Activated B cell treated with CpG ODN at 0.5 μM for 24 hours (primary cell): ENCODE measurements around the gene BCL2L13. TPM values are rescaled to one million over a fixed set of nuclear protein-coding genes. Genes with fewer than 3 reads are reported as not detected.

Experiments
- ATAC-seq: fragments of 200-7000 bp; cut with Tn5 transposase; one replicate; pipeline ENCODE4 v1.10.0; 2021; ENCODE audit warnings: low read depth, mild to moderate bottlenecking, moderate library complexity
- CTCF ChIA-PET: fragments of 350-600 bp; sonication (Branson Sonifier 250); formaldehyde crosslinking; loops from one replicate; lab custom pipeline; 2021; ENCODE audit warnings: antibody characterized with exemption; lab: Charles Lee
- POLR2A ChIA-PET: fragments of 350-600 bp; sonication (Branson Sonifier 250); formaldehyde crosslinking; loops from one replicate; lab custom pipeline; 2021; ENCODE audit warnings: antibody characterized with exemption; lab: Charles Lee
- DNase-seq: peaks from one replicate; pipeline ENCODE4 v3.0.0; 2022
- H3K27ac Mint-ChIP-seq: one replicate; pipeline ENCODE4 v1.8.0; 2020; ENCODE audit warnings: mixed read lengths
- H3K27me3 Mint-ChIP-seq: one replicate; pipeline ENCODE4 v1.8.0; 2021; ENCODE audit warnings: mixed read lengths
- H3K36me3 Mint-ChIP-seq: one replicate; pipeline ENCODE4 v1.8.0; 2021; ENCODE audit warnings: low read depth, mixed read lengths
- H3K4me1 Mint-ChIP-seq: one replicate; pipeline ENCODE4 v1.8.0; 2021; ENCODE audit warnings: mixed read lengths
- H3K4me3 Mint-ChIP-seq: one replicate; pipeline ENCODE4 v1.8.0; 2020; ENCODE audit warnings: mild to moderate bottlenecking, mixed read lengths
- H3K9me3 Mint-ChIP-seq: one replicate; pipeline ENCODE4 v1.8.0; 2020; ENCODE audit warnings: mixed read lengths
- intact Hi-C: fragments of 100-400 bp; cut with micrococcal nuclease; formaldehyde crosslinking; loops from one replicate; pipeline ENCODE4 v1.15.1; 2024
- total RNA-seq: library from RNA; stranded (reverse); gene quantifications from 2 replicates; pipeline ENCODE4 v1.2.3, GENCODE V29; 2022
- TF ChIP-seq, protein P1 (sequence below): fragments of 200-600 bp; IDR thresholded peaks from one replicate; pipeline ENCODE4 v1.8.0; 2022; ENCODE audit warnings: antibody characterized with exemption, mild to moderate bottlenecking

The BCL2L13 gene
- total RNA-seq, 1 donor from 2014 or later, result 38.7 TPM

DNA sequence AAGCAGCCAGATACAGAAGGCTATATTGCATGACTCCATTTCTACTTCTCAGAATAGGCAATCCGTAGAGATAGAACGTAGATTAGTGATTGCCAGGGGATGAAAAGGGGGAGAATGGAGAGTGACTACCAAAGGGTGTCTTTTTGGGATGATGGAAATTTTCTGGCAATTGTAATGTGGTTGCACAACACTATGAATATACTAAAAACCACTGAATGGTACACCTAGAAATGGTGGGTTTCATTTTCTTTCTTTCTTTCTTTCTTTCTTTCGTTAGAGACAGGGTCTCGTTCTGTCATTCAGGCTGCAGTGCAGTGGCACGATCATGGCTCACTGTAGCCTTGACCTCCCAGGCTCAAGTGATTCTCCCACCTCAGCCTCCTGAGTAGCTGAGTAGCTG, 81.4 kb downstream of the BCL2L13 start:
- H3K36me3 Mint-ChIP-seq, result peaks cover 17% of the 10 kb centered on the region
- peaks cover 7% of the 10 kb centered on the region for H3K4me1 Mint-ChIP-seq
- ATAC-seq (no peak), DNase-seq (no peak)
- no peaks in the 10 kb centered on the region for H3K9me3 Mint-ChIP-seq
- H3K27ac Mint-ChIP-seq, result no peak overlapping the region
- H3K4me3 Mint-ChIP-seq, result no peak overlapping the region
- H3K27me3 Mint-ChIP-seq, result no peaks in the 10 kb centered on the region
- TF ChIP-seq, protein P1, sequence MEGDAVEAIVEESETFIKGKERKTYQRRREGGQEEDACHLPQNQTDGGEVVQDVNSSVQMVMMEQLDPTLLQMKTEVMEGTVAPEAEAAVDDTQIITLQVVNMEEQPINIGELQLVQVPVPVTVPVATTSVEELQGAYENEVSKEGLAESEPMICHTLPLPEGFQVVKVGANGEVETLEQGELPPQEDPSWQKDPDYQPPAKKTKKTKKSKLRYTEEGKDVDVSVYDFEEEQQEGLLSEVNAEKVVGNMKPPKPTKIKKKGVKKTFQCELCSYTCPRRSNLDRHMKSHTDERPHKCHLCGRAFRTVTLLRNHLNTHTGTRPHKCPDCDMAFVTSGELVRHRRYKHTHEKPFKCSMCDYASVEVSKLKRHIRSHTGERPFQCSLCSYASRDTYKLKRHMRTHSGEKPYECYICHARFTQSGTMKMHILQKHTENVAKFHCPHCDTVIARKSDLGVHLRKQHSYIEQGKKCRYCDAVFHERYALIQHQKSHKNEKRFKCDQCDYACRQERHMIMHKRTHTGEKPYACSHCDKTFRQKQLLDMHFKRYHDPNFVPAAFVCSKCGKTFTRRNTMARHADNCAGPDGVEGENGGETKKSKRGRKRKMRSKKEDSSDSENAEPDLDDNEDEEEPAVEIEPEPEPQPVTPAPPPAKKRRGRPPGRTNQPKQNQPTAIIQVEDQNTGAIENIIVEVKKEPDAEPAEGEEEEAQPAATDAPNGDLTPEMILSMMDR, result no peak
- intact Hi-C loops, result no loop called here
- ChIA-PET POLR2A (no interaction called here), CTCF (no interaction called here)

DNA sequence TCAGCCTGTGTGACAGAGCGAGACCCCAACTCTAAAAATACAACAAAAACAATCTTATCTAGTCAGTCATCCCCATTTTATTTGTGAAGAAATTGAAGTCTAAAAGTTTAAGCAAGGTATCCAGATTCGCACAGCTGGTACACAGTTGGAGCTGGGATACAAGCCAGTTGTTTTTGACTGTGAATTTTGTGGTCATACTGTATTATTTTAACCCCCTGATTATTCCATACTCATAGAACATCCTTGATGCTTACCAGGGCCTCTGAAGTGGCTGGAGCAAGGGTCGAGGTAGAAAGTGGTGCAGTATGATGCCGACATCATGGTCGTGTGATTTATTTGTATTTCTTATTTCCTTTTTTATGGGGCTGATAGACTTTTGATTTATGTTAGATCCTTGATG, 85.7 kb downstream of the BCL2L13 start:
- DNase-seq (no peak), ATAC-seq (no peak)
- Mint-ChIP-seq H3K27me3 (no peaks in the 10 kb centered on the region), H3K36me3 (peaks cover 37% of the 10 kb centered on the region), H3K4me3 (no peak overlapping the region), H3K4me1 (peaks cover 7% of the 10 kb centered on the region), H3K9me3 (no peaks in the 10 kb centered on the region), H3K27ac (peak overlapping the region; percentile 33)
- TF ChIP-seq, protein P1, result no peak
- intact Hi-C loops, result no loop called here
- CTCF ChIA-PET, result no interaction called here
- POLR2A ChIA-PET, result no interaction called here

DNA sequence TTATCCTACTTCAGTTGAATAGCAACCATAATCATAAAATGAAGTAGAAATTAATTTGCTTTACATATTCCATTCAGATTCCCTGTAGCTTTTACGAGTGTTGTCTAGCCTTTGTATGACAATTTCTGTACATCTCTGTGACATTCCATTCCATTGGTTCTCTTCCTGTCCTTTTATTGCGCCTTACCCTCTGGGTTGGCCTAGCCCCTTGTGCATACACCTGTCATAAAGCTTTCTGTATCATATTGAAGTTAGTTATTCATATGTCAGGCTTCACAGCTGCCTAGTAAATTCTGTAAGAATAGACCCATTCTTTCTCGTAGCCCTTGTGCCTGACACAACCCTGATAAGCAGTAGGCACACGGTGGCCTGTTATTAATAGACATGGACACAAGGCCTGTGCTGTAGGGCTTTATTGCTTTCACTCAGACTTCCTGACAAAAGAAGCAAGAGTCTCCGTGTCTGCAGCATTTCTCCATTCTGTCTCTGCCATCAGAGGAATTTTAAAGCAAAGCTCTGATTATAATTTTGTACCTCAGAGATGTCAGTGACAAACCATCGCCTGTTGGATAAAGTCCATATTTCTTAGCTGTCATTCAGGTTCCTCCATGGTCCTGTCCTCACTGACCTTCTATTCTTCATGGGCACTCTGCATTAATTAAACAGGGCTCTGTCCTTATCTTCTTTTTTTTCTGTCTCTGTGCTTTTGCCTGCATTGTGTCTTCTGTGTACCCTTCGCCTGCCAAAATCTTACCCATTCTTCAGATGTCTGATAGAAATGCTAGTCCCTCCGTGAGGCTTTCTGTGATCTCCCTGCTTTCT, 86.3 kb downstream of the BCL2L13 start:
- H3K27me3 Mint-ChIP-seq, result no peaks in the 10 kb centered on the region
- CTCF ChIA-PET, result no interaction called here
- no peak for ATAC-seq
- peaks cover 7% of the 10 kb centered on the region for H3K4me1 Mint-ChIP-seq
- POLR2A ChIA-PET, result no interaction called here
- H3K27ac Mint-ChIP-seq, result no peak overlapping the region
- H3K4me3 Mint-ChIP-seq, result no peak overlapping the region
- DNase-seq, result no peak
- intact Hi-C loops, result no loop called here
- H3K9me3 Mint-ChIP-seq, result no peaks in the 10 kb centered on the region
- TF ChIP-seq, protein P1, result no peak
- H3K36me3 Mint-ChIP-seq, result peaks cover 41% of the 10 kb centered on the region

DNA sequence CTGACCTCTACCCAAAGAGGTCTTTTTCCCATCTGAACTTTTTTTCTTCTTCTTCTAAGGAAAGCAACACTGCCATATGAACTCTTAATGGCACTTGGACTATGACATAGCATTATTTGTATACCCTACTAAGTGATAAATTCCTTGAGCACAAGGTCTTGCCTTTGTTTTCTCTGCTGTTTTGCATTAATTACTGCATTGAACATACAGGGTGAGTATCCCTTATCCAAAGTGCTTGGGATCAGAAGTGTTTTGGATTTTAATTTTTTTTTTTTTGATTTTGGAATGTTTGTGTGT, 86.9 kb downstream of the BCL2L13 start:
- no peaks in the 10 kb centered on the region for H3K27me3 Mint-ChIP-seq
- H3K9me3 Mint-ChIP-seq, result no peaks in the 10 kb centered on the region
- no peak overlapping the region for H3K4me3 Mint-ChIP-seq
- H3K4me1 Mint-ChIP-seq, result peaks cover 7% of the 10 kb centered on the region
- ChIA-PET POLR2A (no interaction called here), CTCF (no interaction called here)
- TF ChIP-seq, protein P1, result no peak
- H3K27ac Mint-ChIP-seq, result no peak overlapping the region
- ATAC-seq, result no peak
- peaks cover 47% of the 10 kb centered on the region for H3K36me3 Mint-ChIP-seq
- DNase-seq, result no peak
- intact Hi-C loops, result no loop called here

DNA sequence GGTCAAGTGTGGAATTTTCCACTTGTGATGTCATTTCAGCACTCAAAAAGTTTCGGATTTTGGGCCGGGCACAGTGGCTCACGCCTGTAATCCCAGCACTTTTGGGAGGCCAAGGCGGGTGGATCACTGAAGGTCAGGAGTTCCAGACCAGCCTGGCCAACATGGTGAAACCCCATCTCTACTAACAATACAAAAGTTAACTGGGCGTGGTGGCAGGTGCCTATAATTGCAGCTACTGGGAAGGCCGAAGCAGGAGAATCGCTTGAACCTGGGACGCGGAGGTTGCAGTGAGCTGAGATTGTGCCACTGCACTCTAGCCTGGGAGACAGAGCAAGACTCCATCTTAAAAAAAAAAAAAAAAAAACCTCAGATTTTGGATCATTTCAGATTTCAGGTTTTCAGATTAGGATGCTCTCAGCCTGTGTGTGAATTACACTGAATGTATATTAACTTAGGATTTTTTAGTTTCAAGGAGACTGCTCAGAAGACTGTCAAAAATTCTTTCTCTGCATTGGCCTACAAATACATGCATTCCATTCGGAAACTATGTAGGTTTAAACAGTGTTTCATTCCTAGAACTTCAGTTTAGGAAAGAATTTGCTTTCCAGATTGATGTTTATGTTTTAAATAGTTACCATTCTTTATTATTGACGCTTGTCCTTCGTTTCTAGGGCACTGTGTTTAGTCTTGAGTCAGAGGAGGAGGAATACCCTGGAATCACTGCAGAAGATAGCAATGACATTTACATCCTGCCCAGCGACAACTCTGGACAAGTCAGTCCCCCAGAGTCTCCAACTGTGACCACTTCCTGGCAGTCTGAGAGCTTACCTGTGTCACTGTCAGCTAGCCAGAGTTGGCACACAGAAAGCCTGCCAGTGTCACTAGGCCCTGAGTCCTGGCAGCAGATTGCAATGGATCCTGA, 87.7 kb downstream of the BCL2L13 start:
- H3K27me3 Mint-ChIP-seq, result no peaks in the 10 kb centered on the region
- H3K4me3 Mint-ChIP-seq, result no peak overlapping the region
- DNase-seq (no peak), ATAC-seq (no peak)
- H3K4me1 Mint-ChIP-seq, result peaks cover 7% of the 10 kb centered on the region
- CTCF ChIA-PET, result no interaction called here
- H3K36me3 Mint-ChIP-seq, result peaks cover 50% of the 10 kb centered on the region
- H3K27ac Mint-ChIP-seq, result peak overlapping the region; percentile 36
- POLR2A ChIA-PET, result no interaction called here
- H3K9me3 Mint-ChIP-seq, result no peaks in the 10 kb centered on the region
- TF ChIP-seq, protein P1, result no peak
- intact Hi-C loops, result no loop called here
